HepG2 (cell line): ENCODE results near the gene SEC61G. TPM values are rescaled to one million over a fixed set of nuclear protein-coding genes. Genes with fewer than 3 reads are reported as not detected.

ENCODE experiments used
- CREB1 ChIP-seq, 2 experiments: fragments of 450-650 bp in 1 of 2; IDR thresholded peaks; 2 replicates each; pipeline ENCODE4 v1.6.1; 2016 to 2017; ENCODE audit warnings: control low read depth in 1 of 2, mild to moderate bottlenecking in 1 of 2, missing compliant biosample characterization in 1 of 2, missing genetic modification characterization in 1 of 2
- NFIC ChIP-seq: IDR thresholded peaks from 2 replicates; pipeline ENCODE4 v1.6.1; 2012; ENCODE audit warnings: mild to moderate bottlenecking, low read length, inconsistent platforms
- U2AF2 ChIP-seq: fragments of 200-400 bp; formaldehyde crosslinking; IDR thresholded peaks from 2 replicates; pipeline ENCODE4 v1.6.1; 2017; ENCODE audit warnings: low read depth, mild to moderate bottlenecking, low read length
- YY1 ChIP-seq: IDR thresholded peaks from 2 replicates; pipeline ENCODE4 v1.6.1; 2011; ENCODE audit warnings: low read length, low read depth, moderate library complexity, mild to moderate bottlenecking; ENCODE audit not compliant: insufficient read depth, insufficient replicate concordance
- ZFP1 ChIP-seq: IDR thresholded peaks from 2 replicates; pipeline ENCODE4 v1.6.1; 2016
- ZNF232 ChIP-seq: sonication (generic); formaldehyde crosslinking; IDR thresholded peaks from 2 replicates; pipeline ENCODE4 v1.4.0; 2020; ENCODE audit warnings: missing genetic modification reagents, borderline replicate concordance
- ZNF569 ChIP-seq: sonication (generic); formaldehyde crosslinking; IDR thresholded peaks from 2 replicates; pipeline ENCODE4 v1.5.0; 2020; ENCODE audit warnings: mild to moderate bottlenecking, missing genetic modification reagents, moderate library complexity, borderline replicate concordance
- ZNF761 ChIP-seq: sonication (generic); formaldehyde crosslinking; conservative IDR thresholded peaks from 2 replicates; pipeline ENCODE4 v1.4.0; 2020; ENCODE audit warnings: mild to moderate bottlenecking, missing genetic modification reagents
- ZNF780A ChIP-seq: sonication (generic); formaldehyde crosslinking; IDR thresholded peaks from 2 replicates; pipeline ENCODE4 v1.8.0; 2022; ENCODE audit warnings: mild to moderate bottlenecking, missing genetic modification reagents, moderate library complexity
- polyA plus RNA-seq, 8 experiments: library from polyadenylated mRNA; depleted of rRNA in 3 of 8; stranded (reverse) in 7 of 8; unstranded in 1 of 8; fragments of >200 nt; fragmentation: Illumina TruSeq in 4 of 8; extraction: Trizol in 4 of 8; gene quantifications; 2 replicates each; pipeline versions ENCODE4 v1.2.1 to v1.2.3, GENCODE V29; 2011 to 2016; ENCODE audit warnings: low read depth in 4 of 8, missing spikeins in 1 of 8, mixed read lengths in 1 of 8; ENCODE audit not compliant: insufficient read depth in 1 of 8
- total RNA-seq, 5 experiments: library from RNA; depleted of rRNA; stranded (reverse); fragments of >200 nt; fragmentation: Illumina TruSeq; extraction: Trizol; gene quantifications; 2 replicates each; pipeline ENCODE4 v1.2.3, GENCODE V29; 2016; ENCODE audit warnings: low read depth in 1 of 5
- TF ChIP-seq, protein P1 (sequence below): sonication (generic); formaldehyde crosslinking; IDR thresholded peaks from 2 replicates; pipeline ENCODE4 v1.5.0; 2020; ENCODE audit warnings: mild to moderate bottlenecking, missing genetic modification reagents, borderline replicate concordance
- TF ChIP-seq, protein P2 (sequence below): sonication (generic); formaldehyde crosslinking; IDR thresholded peaks from 2 replicates; pipeline ENCODE4 v1.8.0; 2022; ENCODE audit warnings: mild to moderate bottlenecking, missing genetic modification reagents; ENCODE audit not compliant: insufficient replicate concordance
- TF ChIP-seq, protein P3 (sequence below): fragments of 450-650 bp; IDR thresholded peaks from 2 replicates; pipeline ENCODE4 v1.6.1; 2017
- TF ChIP-seq, protein P4 (sequence below): sonication (generic); formaldehyde crosslinking; IDR thresholded peaks from 2 replicates; pipeline ENCODE4 v1.5.1; 2020; ENCODE audit warnings: mild to moderate bottlenecking, missing genetic modification reagents, moderate library complexity
- TF ChIP-seq, protein P5 (sequence below): sonication (generic); formaldehyde crosslinking; IDR thresholded peaks from 2 replicates; pipeline ENCODE4 v1.4.0; 2020; ENCODE audit warnings: mild to moderate bottlenecking, missing genetic modification reagents

SEC61G gene
- total and polyA plus RNA-seq, 2 of the 13 experiments (the other 11 are each of a cell fraction or from before 2014, with no cell fraction given): 126 to 328 TPM

DNA sequence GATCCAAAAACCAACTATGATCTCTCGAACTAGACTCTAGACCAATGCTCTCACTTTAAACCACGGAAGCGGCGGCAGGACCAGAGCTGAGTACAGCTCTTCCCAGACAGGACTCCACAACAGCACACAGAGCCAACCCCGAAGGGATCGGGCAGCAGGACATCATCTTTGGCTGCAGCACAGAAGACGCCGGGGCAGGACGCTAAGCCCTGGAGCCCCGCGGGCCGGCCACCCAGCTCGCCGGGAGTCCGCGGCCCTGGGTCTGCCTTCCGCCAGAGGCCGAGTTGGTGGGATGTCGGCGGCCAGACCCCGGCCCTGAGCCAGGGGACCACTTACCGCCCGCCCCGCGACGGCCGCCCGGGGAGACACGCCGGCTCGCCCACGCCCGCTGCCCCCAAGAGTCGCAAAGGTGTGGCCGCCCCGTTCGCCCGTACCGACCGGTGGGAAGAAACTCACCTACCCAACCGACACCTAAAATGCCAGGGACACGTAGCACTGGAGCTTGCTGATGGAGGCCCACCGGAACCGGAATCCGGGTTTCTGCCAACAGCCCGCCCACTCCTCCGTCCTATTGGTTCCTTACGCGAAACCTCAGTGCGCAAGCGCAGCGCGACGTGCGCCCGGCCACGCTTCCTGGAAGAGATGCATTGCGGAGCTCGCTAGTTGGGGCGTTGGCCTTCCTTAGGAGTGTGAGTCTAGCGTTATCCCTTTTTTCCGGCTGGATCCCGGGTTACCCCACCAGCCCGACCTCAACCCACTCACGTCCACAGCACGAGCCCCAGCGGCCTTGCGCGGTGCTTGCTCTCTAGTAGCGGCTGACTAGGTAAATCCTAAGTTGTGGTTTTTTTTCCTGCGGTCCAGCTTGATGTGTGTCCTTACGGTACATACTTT, at the start of gene SEC61G (continued):
- TF ChIP-seq, protein P1, sequence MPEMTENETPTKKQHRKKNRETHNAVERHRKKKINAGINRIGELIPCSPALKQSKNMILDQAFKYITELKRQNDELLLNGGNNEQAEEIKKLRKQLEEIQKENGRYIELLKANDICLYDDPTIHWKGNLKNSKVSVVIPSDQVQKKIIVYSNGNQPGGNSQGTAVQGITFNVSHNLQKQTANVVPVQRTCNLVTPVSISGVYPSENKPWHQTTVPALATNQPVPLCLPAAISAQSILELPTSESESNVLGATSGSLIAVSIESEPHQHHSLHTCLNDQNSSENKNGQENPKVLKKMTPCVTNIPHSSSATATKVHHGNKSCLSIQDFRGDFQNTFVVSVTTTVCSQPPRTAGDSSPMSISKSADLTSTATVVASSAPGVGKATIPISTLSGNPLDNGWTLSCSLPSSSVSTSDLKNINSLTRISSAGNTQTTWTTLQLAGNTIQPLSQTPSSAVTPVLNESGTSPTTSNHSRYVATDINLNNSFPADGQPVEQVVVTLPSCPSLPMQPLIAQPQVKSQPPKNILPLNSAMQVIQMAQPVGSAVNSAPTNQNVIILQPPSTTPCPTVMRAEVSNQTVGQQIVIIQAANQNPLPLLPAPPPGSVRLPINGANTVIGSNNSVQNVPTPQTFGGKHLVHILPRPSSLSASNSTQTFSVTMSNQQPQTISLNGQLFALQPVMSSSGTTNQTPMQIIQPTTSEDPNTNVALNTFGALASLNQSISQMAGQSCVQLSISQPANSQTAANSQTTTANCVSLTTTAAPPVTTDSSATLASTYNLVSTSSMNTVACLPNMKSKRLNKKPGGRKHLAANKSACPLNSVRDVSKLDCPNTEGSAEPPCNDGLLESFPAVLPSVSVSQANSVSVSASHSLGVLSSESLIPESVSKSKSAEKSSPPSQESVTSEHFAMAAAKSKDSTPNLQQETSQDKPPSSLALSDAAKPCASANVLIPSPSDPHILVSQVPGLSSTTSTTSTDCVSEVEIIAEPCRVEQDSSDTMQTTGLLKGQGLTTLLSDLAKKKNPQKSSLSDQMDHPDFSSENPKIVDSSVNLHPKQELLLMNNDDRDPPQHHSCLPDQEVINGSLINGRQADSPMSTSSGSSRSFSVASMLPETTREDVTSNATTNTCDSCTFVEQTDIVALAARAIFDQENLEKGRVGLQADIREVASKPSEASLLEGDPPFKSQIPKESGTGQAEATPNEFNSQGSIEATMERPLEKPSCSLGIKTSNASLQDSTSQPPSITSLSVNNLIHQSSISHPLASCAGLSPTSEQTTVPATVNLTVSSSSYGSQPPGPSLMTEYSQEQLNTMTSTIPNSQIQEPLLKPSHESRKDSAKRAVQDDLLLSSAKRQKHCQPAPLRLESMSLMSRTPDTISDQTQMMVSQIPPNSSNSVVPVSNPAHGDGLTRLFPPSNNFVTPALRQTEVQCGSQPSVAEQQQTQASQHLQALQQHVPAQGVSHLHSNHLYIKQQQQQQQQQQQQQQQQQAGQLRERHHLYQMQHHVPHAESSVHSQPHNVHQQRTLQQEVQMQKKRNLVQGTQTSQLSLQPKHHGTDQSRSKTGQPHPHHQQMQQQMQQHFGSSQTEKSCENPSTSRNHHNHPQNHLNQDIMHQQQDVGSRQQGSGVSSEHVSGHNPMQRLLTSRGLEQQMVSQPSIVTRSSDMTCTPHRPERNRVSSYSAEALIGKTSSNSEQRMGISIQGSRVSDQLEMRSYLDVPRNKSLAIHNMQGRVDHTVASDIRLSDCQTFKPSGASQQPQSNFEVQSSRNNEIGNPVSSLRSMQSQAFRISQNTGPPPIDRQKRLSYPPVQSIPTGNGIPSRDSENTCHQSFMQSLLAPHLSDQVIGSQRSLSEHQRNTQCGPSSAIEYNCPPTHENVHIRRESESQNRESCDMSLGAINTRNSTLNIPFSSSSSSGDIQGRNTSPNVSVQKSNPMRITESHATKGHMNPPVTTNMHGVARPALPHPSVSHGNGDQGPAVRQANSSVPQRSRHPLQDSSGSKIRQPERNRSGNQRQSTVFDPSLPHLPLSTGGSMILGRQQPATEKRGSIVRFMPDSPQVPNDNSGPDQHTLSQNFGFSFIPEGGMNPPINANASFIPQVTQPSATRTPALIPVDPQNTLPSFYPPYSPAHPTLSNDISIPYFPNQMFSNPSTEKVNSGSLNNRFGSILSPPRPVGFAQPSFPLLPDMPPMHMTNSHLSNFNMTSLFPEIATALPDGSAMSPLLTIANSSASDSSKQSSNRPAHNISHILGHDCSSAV: no peak
- no peak for TF ChIP-seq ZNF780A (CRISPR knock-in tag)
- no peak for TF ChIP-seq ZNF569
- TF ChIP-seq U2AF2: no peak
- TF ChIP-seq, protein P2, sequence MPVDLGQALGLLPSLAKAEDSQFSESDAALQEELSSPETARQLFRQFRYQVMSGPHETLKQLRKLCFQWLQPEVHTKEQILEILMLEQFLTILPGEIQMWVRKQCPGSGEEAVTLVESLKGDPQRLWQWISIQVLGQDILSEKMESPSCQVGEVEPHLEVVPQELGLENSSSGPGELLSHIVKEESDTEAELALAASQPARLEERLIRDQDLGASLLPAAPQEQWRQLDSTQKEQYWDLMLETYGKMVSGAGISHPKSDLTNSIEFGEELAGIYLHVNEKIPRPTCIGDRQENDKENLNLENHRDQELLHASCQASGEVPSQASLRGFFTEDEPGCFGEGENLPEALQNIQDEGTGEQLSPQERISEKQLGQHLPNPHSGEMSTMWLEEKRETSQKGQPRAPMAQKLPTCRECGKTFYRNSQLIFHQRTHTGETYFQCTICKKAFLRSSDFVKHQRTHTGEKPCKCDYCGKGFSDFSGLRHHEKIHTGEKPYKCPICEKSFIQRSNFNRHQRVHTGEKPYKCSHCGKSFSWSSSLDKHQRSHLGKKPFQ (CRISPR knock-in tag): peak; percentile 79
- TF ChIP-seq, protein P3, sequence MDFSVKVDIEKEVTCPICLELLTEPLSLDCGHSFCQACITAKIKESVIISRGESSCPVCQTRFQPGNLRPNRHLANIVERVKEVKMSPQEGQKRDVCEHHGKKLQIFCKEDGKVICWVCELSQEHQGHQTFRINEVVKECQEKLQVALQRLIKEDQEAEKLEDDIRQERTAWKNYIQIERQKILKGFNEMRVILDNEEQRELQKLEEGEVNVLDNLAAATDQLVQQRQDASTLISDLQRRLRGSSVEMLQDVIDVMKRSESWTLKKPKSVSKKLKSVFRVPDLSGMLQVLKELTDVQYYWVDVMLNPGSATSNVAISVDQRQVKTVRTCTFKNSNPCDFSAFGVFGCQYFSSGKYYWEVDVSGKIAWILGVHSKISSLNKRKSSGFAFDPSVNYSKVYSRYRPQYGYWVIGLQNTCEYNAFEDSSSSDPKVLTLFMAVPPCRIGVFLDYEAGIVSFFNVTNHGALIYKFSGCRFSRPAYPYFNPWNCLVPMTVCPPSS: no peak
- TF ChIP-seq, protein P4, sequence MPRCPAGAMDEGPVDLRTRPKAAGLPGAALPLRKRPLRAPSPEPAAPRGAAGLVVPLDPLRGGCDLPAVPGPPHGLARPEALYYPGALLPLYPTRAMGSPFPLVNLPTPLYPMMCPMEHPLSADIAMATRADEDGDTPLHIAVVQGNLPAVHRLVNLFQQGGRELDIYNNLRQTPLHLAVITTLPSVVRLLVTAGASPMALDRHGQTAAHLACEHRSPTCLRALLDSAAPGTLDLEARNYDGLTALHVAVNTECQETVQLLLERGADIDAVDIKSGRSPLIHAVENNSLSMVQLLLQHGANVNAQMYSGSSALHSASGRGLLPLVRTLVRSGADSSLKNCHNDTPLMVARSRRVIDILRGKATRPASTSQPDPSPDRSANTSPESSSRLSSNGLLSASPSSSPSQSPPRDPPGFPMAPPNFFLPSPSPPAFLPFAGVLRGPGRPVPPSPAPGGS (CRISPR knock-in tag): peak; percentile 63; the same call in 1 of the 2 replicates
- TF ChIP-seq NFIC: no peak
- TF ChIP-seq CREB1 (IDR thresholded peaks at IDR 0.05): peak; percentile 43; the same call in 1 of the 2 replicates
- peak; percentile 82 for TF ChIP-seq CREB1 (CRISPR knock-in tag; IDR thresholded peaks at IDR 0.05)
- TF ChIP-seq YY1: peak; percentile 67
- TF ChIP-seq, protein P5, sequence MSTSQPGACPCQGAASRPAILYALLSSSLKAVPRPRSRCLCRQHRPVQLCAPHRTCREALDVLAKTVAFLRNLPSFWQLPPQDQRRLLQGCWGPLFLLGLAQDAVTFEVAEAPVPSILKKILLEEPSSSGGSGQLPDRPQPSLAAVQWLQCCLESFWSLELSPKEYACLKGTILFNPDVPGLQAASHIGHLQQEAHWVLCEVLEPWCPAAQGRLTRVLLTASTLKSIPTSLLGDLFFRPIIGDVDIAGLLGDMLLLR: peak; percentile 82
- peak; percentile 50; the same call in 1 of the 2 replicates for TF ChIP-seq ZFP1 (CRISPR knock-in tag)
- no peak for TF ChIP-seq ZNF232 (CRISPR knock-in tag)
- TF ChIP-seq ZNF761: no peak; the same call in 1 of the 2 replicates
